NCI-H446 (cell line): ENCODE results near the gene DOCK4.
"Not testable (repeated sequence)": the region's sequence is repeated elsewhere in the genome, so short reads cannot be mapped to it uniquely, and the experiment has no call there.

Experiments used
- DNase-seq, 2 experiments: peaks; one replicate each; lab custom pipeline; 2025; lab: John Stamatoyannopoulos, UW

Gene DOCK4

GRCh38 chr7:112206238-112206990 is at the start of gene DOCK4, which contains the start of gene ZNF277:
Gene DOCK4, minus strand, starts transcription at chr7:112206399. Its CDS starts 261 bp downstream, at chr7:112206138.
Gene ZNF277, plus strand, starts transcription at chr7:112206695. Its CDS starts 22 bp downstream, at chr7:112206717.
- DNase-seq = peak; percentile 95 to 99

DNA sequence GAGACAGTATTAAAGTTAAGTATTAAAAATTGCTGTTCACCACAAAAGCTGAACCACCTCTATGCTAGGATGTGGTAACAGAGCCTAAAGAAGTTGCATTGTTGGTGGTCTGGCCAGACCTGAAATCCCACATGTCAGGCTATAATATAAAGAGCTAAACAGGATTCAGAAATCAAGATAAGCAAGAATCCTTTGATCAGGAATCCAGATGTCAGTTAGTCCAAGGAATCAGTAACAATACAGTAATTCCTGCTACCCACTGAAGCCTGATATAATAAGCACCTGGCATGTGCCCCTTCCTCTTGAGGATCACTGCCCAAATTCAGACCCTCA is 49.2 kb upstream of the DOCK4 start:
- DNase-seq = no peak

DNA sequence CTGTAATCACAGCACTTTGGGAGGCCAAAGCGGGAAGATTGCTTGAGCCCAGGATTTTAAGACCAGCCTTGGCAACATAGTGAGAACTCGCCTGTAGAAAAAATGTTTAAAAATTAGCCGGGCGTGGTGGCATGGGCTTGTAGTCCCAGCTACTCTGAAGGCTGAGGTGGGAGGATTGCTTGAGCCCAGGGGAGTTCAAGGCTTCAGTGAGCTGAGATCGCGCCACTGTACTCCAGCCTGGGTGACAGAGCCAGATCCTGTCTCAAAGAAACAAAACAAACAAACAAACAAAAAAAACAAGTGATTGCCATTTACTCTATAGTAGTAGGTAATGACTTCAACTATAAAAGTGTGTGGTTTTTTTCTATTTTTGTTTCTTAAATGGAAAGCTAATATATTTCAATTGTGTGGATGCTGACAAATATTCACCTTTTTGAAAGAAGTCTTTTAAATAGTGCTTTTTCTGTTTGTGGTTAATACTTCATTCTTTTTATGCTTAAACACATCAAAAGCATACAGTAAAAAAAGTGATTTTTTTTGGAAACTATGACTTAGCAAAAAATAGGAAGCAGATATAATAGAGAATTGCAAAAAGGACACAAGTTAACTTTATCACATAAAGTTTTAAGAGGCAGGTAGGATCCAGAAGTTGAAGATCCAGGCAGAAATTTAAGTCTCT is 48.6 kb upstream of the DOCK4 start:
- DNase-seq = no peak

DNA sequence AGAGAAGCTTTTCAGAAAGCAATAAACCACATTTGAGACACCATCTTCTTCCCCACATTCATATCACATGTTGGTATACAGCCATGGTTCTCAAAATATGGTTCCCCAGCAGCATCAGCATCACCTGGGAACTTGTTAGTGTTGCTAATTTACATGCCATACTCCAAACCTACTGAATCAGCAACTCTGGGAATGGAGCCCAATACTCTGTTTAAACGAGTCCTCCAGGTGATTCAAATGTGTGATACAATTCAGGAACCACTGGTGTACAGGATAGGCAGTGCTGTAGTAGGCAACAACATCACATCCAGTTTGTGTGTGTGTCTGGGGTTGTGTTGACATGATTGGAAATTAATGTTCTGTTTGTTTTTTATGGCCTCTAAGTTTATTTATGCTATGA is 48.0 kb upstream of the DOCK4 start:
- DNase-seq = no peak

DNA sequence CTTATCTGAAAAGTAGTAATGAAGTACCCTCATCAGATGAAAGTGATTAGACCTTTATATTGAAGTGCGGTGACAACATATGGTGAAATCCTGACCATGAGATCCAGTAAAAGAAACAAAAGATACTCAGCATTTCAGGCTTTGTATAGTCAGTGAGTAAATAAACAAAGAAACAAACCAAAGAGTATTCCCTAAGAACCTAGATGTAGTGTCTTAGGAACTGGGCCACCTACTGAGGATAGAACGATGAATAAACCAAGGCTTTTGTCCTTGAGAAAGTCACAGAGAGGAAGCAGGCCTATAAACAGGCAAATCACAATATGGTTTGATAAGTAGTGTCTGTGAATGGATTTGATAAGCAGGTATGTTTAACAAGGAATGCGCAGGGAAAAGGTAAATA is 46.5 kb upstream of the DOCK4 start:
- DNase-seq = no peak

- no peak for DNase-seq
These were observed 45.9 kb upstream of the DOCK4 start for GRCh38 chr7:112252141-112252540.

GRCh38 chr7:112249967-112250366 is 43.8 kb upstream of the DOCK4 start:
- not testable (repeated sequence) for DNase-seq

DNA sequence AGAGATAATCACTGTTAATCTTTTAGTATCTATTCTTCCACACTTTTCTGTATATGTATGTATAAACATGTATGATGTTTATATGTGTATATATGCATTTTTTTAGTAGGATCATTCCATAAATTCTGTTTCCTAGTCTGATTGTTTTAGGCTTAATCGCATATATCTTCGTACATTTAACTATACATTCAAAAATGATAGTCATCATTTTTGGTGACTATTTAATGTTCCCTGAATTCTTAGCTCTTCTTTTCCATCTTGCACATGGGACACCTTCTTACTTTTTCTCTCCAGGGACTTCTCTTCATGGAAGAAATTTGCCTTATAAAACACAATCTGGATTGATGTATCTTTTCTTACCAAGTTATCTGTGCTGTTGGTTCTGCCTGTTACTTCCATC is 42.4 kb upstream of the DOCK4 start:
- no peak for DNase-seq

- no peak for DNase-seq
These were observed 32.8 kb upstream of the DOCK4 start for GRCh38 chr7:112238852-112239610.

DNA sequence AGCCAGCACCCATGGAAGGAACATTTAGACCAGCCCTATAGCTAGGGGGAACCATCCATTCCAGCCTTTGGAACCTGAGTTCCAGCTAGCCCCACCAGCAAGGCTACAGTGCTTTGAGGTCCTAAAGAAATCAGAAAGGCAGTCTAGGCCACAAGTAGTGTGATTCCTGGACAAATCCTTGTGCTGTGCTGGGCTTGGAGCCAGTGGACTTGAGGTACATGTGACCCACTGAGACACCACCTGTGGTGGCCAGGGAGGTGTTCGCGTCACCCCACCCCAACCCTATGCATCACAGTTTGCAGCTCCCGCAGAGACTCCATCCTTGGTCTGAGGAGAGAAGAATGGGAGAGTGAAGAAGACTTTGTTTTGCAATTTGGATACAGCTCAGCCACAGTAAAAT is 32.1 kb upstream of the DOCK4 start:
- no peak for DNase-seq

DNA sequence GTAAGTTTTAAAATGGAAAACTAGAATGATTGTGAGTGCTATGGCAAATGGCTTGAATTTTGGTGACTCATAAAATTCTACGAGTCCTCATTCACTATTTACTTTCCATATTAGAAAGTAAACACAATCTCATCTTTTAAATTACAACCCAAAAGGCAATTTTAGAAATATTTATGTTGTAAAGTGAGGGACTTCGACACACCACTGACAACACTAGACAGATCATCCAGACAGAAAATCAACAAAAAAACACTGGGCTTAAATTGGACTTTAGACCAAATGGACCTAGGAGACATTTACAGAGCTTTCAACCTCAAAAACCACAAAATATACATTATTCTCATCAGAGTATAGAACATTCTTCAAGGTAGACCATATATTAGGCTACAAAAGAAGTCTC is 30.4 kb upstream of the DOCK4 start:
- no peak for DNase-seq

GRCh38 chr7:112234147-112234546 is 27.9 kb upstream of the DOCK4 start:
- no peak for DNase-seq

GRCh38 chr7:112233048-112233697 is 27.0 kb upstream of the DOCK4 start:
- no peak for DNase-seq

GRCh38 chr7:112232212-112232978 is 26.2 kb upstream of the DOCK4 start:
- no peak for DNase-seq

DNA sequence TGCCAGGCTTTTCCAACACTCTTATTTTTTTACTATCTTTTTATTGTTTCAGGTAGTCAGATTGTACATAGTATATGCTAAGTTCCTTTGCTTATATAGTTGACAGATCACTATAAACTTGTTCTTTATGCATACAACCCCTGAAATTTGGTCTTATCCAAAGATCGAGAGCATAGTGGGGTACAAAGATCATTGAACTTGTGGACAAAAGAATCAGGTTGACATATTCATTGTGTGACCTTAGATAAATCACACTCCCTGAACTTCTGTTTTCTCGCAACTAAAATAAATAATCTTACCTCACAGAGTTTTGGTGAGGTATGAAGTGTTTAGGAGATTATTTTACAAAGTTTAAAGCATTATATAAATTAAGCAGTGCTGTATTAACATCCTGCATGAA is 22.4 kb upstream of the DOCK4 start:
- no peak for DNase-seq

DNA sequence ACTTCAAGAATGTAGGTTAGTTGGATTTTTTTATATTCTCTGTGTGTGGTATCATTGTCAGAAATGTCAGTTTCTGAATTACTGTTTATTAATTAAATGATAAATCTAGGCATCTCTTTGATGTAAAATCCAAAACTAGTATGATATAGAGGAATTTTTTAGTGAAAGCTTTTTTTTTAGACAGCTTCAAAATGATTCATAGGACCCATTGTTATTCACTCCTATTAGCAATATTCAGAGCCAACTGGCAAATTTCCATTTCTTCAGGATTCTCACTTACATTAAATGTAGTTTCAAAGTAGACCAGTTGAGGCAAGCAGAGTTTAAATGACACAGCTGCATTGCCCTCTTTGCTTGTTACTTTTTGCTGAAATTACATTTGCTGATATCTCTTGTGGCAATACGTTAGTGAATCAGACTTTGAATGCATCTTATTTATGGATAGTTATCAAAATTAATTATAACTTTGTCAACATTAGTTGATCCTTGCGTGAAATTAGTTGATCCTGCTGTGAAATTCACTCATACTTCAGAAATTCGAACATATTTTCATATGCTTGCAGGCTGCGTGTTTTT is 20.6 kb upstream of the DOCK4 start:
- peak in 1 of 2 experiments; percentile 36 for DNase-seq

- DNase-seq = peak; percentile 21 to 88
These were observed 18.8 kb upstream of the DOCK4 start for GRCh38 chr7:112225006-112225405.

DNA sequence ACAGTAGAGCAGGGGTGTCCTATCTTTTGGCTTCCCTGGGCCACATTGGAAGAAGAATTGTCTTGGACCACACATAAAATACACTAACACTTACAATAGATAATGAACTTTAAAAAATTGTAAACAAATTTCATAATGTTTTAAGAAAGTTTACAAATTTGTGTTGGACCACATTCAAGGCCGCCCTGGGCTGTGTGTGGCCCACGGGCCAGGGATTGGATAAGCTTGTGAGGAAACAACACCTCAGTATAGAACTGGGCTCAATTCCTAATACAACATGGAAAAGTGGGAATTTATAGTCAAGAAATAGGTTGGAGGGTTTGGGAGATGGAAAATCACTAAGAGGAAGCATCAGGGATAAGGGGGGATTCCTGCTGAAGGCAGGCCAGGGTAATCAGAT is 18.0 kb upstream of the DOCK4 start:
- no peak for DNase-seq

- no peak for DNase-seq
These were observed 17.1 kb upstream of the DOCK4 start for GRCh38 chr7:112223310-112223709.

- no peak for DNase-seq
These were observed 14.8 kb upstream of the DOCK4 start for GRCh38 chr7:112220877-112221434.

DNA sequence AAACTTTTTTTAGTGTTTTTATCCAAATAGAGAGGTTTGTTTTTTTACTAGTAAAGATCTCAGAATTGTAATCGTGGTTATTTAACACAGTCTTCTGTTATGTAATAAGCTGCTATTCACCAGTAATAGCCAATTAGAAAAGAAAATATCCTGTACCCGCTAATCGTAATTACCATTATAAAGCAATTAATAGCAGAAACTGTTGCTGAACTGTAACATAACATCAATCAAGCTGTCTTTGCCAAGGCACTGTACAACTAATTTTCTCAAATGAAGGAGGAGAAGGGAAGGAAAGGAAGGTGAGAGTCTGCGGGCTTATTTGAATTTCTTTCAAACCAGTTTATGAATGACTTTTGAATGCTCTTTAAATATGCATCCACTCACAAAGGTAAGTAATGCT is 9.6 kb upstream of the DOCK4 start:
- DNase-seq = no peak
